ENCODE data around the gene FGGY. TPM values are rescaled to one million over a fixed set of nuclear protein-coding genes. Genes with fewer than 3 reads are reported as not detected.
"Not testable (repeated sequence)": the region's sequence is repeated elsewhere in the genome, so short reads cannot be mapped to it uniquely, and the experiment has no call there.

Gene FGGY
- total RNA-seq, 1 experiment from 2014 or later = 12.0 TPM

GRCh38 chr1:59580257-59580656 is 283.4 kb downstream of the FGGY start (continued):
- TF ChIP-seq ZNF512 (CRISPR knock-in tag; IDR thresholded peaks at IDR 0.05; ENCODE audit: borderline replicate concordance) = no peak

DNA sequence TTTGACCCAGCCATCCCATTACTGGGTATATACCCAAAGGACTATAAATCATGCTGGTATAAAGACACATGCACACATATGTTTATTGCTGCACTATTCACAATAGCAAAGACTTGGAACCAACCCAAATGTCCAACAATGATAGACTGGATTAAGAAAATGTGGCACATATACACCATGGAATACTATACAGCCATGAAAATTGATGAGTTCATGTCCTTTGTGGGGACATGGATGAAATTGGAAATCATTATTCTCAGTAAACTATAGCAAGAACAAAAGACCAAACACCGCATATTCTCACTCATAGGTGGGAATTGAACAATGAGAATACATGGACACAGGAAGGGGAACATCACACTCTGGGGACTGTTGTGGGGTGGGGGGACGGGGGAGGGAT is 295.5 kb downstream of the FGGY start:
- H3K27ac Mint-ChIP-seq; CTCF ChIA-PET; H3K36me3 Mint-ChIP-seq; H3K27me3 Mint-ChIP-seq (ENCODE audit: low read depth); H3K4me1 Mint-ChIP-seq; DNase-seq (ENCODE audit: low spot score); POLR2A ChIA-PET; H3K4me3 Mint-ChIP-seq; ATAC-seq: not testable (repeated sequence)
- peaks cover 28% of the 10 kb centered on the region for H3K9me3 Mint-ChIP-seq

DNA sequence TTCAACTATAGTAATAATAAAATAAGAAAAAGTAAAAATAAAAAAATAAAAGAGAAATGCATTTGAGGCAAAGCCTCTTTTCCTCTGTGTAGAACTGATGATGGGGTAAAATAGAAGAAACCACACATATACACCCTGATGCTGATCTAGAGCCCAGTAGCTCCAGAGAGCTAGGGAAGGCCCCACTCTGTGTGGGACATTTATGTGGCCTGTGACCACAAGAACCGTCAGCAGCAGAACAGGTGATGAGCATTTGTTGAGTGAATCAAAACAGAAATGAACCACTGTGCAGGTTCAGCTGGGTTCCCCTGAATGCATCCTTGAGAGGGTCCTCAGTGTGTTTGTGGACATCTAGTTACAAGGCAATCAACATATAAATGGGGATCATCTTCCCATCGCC is 296.0 kb downstream of the FGGY start:
- peaks cover 4% of the 10 kb centered on the region; the same call in 1 of the 2 replicates for H3K36me3 Mint-ChIP-seq
- H3K4me1 Mint-ChIP-seq = 0 out of 2 replicates have a peak, but pooled peaks cover 2% of the 10 kb centered on the region
- ChIA-PET POLR2A (no interaction called here), CTCF (no interaction called here)
- TF ChIP-seq ZNF416 (CRISPR knock-in tag; IDR thresholded peaks at IDR 0.05) = no peak
- no peak for TF ChIP-seq SMAD4 (CRISPR knock-in tag; IDR thresholded peaks at IDR 0.05)
- TF ChIP-seq, protein P1, sequence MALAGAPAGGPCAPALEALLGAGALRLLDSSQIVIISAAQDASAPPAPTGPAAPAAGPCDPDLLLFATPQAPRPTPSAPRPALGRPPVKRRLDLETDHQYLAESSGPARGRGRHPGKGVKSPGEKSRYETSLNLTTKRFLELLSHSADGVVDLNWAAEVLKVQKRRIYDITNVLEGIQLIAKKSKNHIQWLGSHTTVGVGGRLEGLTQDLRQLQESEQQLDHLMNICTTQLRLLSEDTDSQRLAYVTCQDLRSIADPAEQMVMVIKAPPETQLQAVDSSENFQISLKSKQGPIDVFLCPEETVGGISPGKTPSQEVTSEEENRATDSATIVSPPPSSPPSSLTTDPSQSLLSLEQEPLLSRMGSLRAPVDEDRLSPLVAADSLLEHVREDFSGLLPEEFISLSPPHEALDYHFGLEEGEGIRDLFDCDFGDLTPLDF (CRISPR knock-in tag; IDR thresholded peaks at IDR 0.05) = no peak
- no peak overlapping the region for H3K4me3 Mint-ChIP-seq
- no peaks in the 10 kb centered on the region for H3K27me3 Mint-ChIP-seq (ENCODE audit: low read depth)
- no peak for ATAC-seq
- H3K27ac Mint-ChIP-seq = no peak overlapping the region
- no peak for DNase-seq (ENCODE audit: low spot score)
- H3K9me3 Mint-ChIP-seq = peaks cover 24% of the 10 kb centered on the region

DNA sequence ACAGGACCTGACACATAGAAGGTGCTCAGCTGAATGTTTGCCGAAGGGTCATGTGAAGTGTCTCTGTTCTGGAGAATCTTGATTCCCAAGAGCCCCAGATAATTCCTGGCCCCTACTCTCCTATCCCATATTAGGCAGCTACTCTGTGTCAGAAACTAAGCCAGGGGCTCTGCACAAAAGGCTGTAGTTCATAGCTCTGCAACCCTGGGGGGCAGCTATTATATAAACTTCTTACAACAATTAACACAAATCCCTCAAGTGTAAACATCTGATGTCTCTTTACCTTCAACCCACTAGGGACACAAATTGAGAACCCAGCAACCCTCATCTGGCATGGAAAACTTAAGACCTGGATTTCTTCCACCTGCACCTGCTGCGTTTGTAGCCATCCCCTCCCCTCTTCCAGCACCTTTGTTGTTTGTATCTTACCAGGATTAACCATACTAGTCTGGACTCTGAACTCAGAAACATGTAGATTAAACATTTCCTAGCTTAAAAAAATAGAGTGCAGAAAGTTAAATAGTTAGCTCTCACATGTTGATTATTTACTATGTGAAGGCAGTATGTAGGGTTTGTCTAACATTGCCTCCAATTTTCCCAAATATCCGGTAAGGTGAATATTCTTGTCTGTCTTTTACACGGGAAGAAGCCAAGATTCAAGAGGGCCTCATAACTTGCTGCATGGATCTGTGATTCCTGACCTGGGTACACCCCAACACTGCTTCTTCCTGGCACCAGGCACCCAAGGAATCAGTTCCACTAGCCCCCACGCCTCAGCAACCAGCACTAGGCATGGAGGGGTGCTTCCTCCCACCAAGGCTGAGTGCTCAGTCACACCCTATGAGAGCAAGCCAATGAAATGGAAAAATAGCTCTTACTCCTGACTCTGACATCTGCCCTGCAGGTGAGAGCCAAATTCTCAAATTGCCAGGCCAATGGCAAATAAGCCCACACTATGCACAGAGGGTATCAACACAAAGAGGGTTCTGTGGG is 297.2 kb downstream of the FGGY start:
- Mint-ChIP-seq H3K4me1 (0 out of 2 replicates have a peak, but pooled peaks cover 2% of the 10 kb centered on the region), H3K36me3 (no peaks in the 10 kb centered on the region), H3K27ac (no peak overlapping the region; the same call in 1 of the 2 replicates), H3K4me3 (no peak overlapping the region), H3K9me3 (peaks cover 16% of the 10 kb centered on the region), H3K27me3 (ENCODE audit: low read depth) (no peaks in the 10 kb centered on the region)
- POLR2A ChIA-PET = no interaction called here
- DNase-seq (ENCODE audit: low spot score) = no peak
- no peak for TF ChIP-seq JUN (CRISPR knock-in tag; IDR thresholded peaks at IDR 0.05)
- no peak for TF ChIP-seq CREB1 (CRISPR knock-in tag; IDR thresholded peaks at IDR 0.05)
- CTCF ChIA-PET = no interaction called here
- ATAC-seq = no peak

DNA sequence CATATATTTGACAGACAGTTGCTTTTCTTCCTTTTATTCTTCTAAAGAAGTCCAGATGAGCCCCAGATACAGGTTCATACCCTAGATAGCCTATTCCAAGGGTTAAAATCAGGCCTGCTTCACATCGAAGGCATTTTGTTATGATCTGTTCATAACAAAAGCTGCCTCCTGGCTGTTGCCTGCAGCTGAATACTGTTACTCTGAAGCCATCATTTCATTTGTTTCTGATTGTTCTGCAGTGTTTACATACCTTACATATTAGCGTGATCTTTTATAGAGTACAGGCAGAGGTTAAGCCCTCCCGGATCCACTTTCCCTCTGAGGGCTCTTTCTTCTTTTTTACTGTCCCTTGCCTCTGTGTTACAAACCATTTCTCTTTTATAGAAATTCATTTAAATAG is 298.9 kb downstream of the FGGY start:
- no peaks in the 10 kb centered on the region for H3K36me3 Mint-ChIP-seq
- H3K4me3 Mint-ChIP-seq = no peak overlapping the region
- DNase-seq (ENCODE audit: low spot score) = no peak
- peaks cover 9% of the 10 kb centered on the region for H3K4me1 Mint-ChIP-seq
- ChIA-PET CTCF (no interaction called here), POLR2A (no interaction called here)
- H3K27me3 Mint-ChIP-seq (ENCODE audit: low read depth) = no peaks in the 10 kb centered on the region
- H3K9me3 Mint-ChIP-seq = peaks cover 6% of the 10 kb centered on the region; the same call in 1 of the 2 replicates
- no peak overlapping the region for H3K27ac Mint-ChIP-seq
- ATAC-seq = no peak
- TF ChIP-seq, protein P2, sequence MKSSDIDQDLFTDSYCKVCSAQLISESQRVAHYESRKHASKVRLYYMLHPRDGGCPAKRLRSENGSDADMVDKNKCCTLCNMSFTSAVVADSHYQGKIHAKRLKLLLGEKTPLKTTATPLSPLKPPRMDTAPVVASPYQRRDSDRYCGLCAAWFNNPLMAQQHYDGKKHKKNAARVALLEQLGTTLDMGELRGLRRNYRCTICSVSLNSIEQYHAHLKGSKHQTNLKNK (CRISPR knock-in tag; IDR thresholded peaks at IDR 0.05) = no peak
- TF ChIP-seq ZNF396 (CRISPR knock-in tag; IDR thresholded peaks at IDR 0.05; ENCODE audit: borderline replicate concordance) = no peak
- TF ChIP-seq, protein P3, sequence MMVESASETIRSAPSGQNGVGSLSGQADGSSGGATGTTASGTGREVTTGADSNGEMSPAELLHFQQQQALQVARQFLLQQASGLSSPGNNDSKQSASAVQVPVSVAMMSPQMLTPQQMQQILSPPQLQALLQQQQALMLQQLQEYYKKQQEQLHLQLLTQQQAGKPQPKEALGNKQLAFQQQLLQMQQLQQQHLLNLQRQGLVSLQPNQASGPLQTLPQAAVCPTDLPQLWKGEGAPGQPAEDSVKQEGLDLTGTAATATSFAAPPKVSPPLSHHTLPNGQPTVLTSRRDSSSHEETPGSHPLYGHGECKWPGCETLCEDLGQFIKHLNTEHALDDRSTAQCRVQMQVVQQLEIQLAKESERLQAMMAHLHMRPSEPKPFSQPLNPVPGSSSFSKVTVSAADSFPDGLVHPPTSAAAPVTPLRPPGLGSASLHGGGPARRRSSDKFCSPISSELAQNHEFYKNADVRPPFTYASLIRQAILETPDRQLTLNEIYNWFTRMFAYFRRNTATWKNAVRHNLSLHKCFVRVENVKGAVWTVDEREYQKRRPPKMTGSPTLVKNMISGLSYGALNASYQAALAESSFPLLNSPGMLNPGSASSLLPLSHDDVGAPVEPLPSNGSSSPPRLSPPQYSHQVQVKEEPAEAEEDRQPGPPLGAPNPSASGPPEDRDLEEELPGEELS (CRISPR knock-in tag; IDR thresholded peaks at IDR 0.05) = no peak
- no peak for TF ChIP-seq MXD4 (CRISPR knock-in tag; IDR thresholded peaks at IDR 0.05; ENCODE audit: borderline replicate concordance)
- TF ChIP-seq KAT7 (CRISPR knock-in tag; IDR thresholded peaks at IDR 0.05; ENCODE audit: borderline replicate concordance) = no peak
- TF ChIP-seq ZSCAN18 (CRISPR knock-in tag; IDR thresholded peaks at IDR 0.05) = no peak
- TF ChIP-seq TCF7 (CRISPR knock-in tag; IDR thresholded peaks at IDR 0.05; ENCODE audit: low read depth) = no peak
- TF ChIP-seq ZNF671 (CRISPR knock-in tag; IDR thresholded peaks at IDR 0.05) = no peak
- TF ChIP-seq MYBL2 (CRISPR knock-in tag; IDR thresholded peaks at IDR 0.05) = no peak
- no peak for TF ChIP-seq RELA (CRISPR knock-in tag; IDR thresholded peaks at IDR 0.05; ENCODE audit: borderline replicate concordance)
- TF ChIP-seq ATF6 (CRISPR knock-in tag; IDR thresholded peaks at IDR 0.05) = no peak
- no peak for TF ChIP-seq FOXK1 (CRISPR knock-in tag; IDR thresholded peaks at IDR 0.05)

Measured in WTC11 (cell line).